HG03025 (cell line): ENCODE results near the gene SRRM3.
"Not testable (repeated sequence)": the region's sequence is repeated elsewhere in the genome, so short reads cannot be mapped to it uniquely, and the experiment has no call there.

Experiments
- ATAC-seq: cut with Tn5 transposase; IDR thresholded peaks from one replicate; pipeline ENCODE4 v1.9.1; 2021; ENCODE audit warnings: mild to moderate bottlenecking, moderate library complexity; ENCODE audit not compliant: unreplicated experiment, low FRiP score

Gene SRRM3

GRCh38 chr7:76261329-76261728 is 59.6 kb downstream of the SRRM3 start:
- no peak for ATAC-seq

GRCh38 chr7:76261931-76262330 is 60.2 kb downstream of the SRRM3 start:
- ATAC-seq: no peak

GRCh38 chr7:76262683-76263402 is 61.1 kb downstream of the SRRM3 start:
- ATAC-seq: no peak

GRCh38 chr7:76265299-76265698 is 63.6 kb downstream of the SRRM3 start:
- ATAC-seq: no peak

- ATAC-seq: no peak
Observed at GRCh38 chr7:76267107-76267893, 65.6 kb downstream of the SRRM3 start.

GRCh38 chr7:76267894-76268183 is 66.1 kb downstream of the SRRM3 start:
- ATAC-seq: no peak

GRCh38 chr7:76268376-76268775 is 66.7 kb downstream of the SRRM3 start:
- ATAC-seq: no peak

- no peak for ATAC-seq
Observed at GRCh38 chr7:76269895-76270294, 68.2 kb downstream of the SRRM3 start.

GRCh38 chr7:76271384-76271783 is 69.7 kb downstream of the SRRM3 start:
- ATAC-seq: not testable (repeated sequence)

- no peak for ATAC-seq
Observed at GRCh38 chr7:76272142-76272541, 70.4 kb downstream of the SRRM3 start.

- no peak for ATAC-seq
Observed at GRCh38 chr7:76272851-76273497, 71.3 kb downstream of the SRRM3 start.

GRCh38 chr7:76273503-76273902 is 71.8 kb downstream of the SRRM3 start:
- ATAC-seq: no peak

GRCh38 chr7:76278540-76278939 is 76.8 kb downstream of the SRRM3 start:
- ATAC-seq: no peak

- ATAC-seq: no peak
Observed at GRCh38 chr7:76280408-76280807, 78.7 kb downstream of the SRRM3 start.

- ATAC-seq: no peak
Observed at GRCh38 chr7:76281006-76281705, 79.5 kb downstream of the SRRM3 start.

- ATAC-seq: no peak
Observed at GRCh38 chr7:76281706-76282343, 80.1 kb downstream of the SRRM3 start.

- no peak for ATAC-seq
Observed at GRCh38 chr7:76282344-76283253, 80.9 kb downstream of the SRRM3 start.

- no peak for ATAC-seq
Observed at GRCh38 chr7:76283254-76284159, 81.8 kb downstream of the SRRM3 start.
